Stimulated activated naive CD4-positive, alpha-beta T cell treated with Interleukin-2 at 50 U/mL for 16 hours (primary cell): ENCODE data around the gene MKRN3.
"Not testable (repeated sequence)": the region's sequence is repeated elsewhere in the genome, so short reads cannot be mapped to it uniquely, and the experiment has no call there.

Experiments used
- DNase-seq: peaks from one replicate; lab custom pipeline; 2025; lab: John Stamatoyannopoulos, UW

MKRN3 gene

GRCh38 chr15:23589012-23589411 is 23.5 kb downstream of the MKRN3 start:
- DNase-seq, result no peak

- DNase-seq, result no peak
Measured at GRCh38 chr15:23594252-23594770, 28.8 kb downstream of the MKRN3 start.

- DNase-seq, result no peak
Measured at GRCh38 chr15:23595368-23595767, 29.9 kb downstream of the MKRN3 start.

- no peak for DNase-seq
Measured at GRCh38 chr15:23596736-23597135, 31.3 kb downstream of the MKRN3 start.

- not testable (repeated sequence) for DNase-seq
Measured at GRCh38 chr15:23597278-23597677, 31.8 kb downstream of the MKRN3 start.

- DNase-seq, result no peak
Measured at GRCh38 chr15:23599053-23599452, 33.6 kb downstream of the MKRN3 start.

GRCh38 chr15:23602124-23602523 is 36.6 kb downstream of the MKRN3 start:
- DNase-seq, result no peak

GRCh38 chr15:23606226-23606625 is 40.8 kb downstream of the MKRN3 start:
- DNase-seq, result no peak

- DNase-seq, result no peak
Measured at GRCh38 chr15:23616536-23616935, 51.1 kb downstream of the MKRN3 start.
